Activated CD4-positive, alpha-beta T cell treated with anti-CD3 and anti-CD28 coated beads, Interleukin-2, amount 50 U/mL, for 1 hour (primary cell): ENCODE data around the gene ZNF76.

Experiments
- DNase-seq: peaks from one replicate; pipeline ENCODE4 v3.0.0-alpha.2; 2020

Gene ZNF76

DNA sequence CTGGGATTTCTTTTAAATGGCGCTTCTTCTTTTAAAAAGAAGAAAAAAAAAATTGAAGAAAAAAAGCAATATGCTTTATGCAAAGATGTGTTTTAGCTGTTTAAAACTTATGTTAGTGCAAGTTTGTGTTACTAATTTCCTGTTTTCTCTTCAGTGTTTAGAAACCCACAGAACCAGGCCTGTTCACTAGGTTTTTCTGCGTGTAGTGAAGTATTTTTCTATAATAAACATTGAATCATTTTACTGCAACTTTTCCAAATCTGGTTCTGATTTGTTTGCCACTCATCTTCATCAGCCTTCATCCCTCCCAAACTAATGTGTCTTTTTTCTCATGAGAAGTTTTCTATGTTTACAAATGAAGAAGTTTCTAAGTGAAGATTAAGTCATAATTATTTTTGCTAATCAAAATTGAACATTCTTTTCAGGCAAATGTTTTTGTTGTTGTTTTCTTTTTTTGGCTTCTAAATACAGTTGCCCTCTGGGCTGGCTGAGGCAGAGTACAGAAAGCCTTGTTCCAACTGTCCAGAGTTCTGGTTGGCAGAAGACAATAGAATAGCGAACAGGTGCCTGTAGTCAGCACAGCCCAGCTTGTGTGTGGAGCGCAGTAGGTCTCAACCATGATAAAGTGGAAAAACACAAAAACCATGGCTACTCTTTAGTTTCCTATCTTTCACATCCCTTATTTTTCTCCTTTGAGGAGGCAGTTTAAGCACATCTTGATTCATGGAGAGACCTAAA is 14.5 kb downstream of the ZNF76 start:
- no peak for DNase-seq

DNA sequence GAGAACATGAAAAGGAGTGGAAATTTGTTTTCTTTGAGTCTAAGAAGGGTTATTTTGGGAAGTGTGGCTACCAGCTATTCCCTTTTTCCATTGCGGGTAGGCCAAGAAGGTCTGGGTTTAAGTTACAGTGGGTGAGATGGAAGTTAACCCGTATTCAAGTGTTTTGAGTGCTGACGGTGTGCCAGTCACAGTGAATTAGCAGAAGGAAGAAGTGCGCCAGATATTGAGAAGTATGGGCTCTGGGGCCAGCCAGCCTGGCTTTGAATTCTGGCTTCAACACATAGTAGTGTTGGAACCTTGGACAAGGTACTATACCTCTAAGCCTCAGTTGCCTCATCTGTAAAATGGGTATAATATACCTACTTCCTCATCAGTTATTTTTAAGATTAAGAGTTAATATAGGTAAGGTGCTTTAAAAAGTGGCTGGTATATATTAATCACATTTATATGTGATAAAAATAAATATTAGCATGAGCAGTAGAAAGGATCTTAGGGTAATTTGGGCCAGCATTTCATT is 16.3 kb downstream of the ZNF76 start:
- no peak for DNase-seq

DNA sequence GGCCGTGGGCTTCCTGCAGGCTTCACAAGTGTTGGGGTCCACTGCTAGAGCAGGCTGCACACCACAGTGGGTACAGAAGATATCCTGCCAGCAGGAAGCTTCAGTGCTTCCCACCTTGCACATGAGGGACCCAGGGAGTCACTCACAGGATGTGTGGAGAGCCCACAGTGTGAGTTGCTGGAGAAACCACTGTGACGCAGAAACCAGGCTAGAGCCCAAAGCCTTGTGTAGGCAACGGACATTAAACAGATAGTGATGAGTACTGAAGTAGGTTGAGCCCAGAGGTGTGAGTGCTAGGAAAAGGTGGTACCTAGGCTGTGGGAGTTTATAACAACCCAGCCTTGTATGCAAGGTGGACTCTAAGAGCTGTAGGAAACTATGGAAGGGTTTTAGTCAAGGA is 19.2 kb downstream of the ZNF76 start:
- DNase-seq: no peak

DNA sequence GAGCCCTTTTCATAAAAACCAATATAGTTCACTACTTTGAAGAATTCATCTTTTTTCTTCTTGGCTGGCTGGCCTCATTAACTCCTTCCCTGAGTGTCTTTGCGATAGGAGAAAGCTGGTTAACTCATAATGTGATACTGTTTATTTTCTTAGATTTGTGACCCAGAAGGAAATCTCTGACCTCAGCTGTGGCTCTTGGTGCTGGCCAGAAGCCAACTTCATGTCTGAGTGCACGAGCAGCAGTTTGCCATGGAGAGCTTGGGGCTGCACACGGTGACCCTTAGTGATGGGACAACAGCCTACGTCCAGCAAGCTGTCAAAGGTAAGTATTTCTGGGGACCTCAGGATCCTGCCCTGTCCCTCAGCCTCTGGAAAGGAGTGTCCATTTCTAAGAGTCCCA is 21.4 kb downstream of the ZNF76 start:
- DNase-seq: no peak

DNA sequence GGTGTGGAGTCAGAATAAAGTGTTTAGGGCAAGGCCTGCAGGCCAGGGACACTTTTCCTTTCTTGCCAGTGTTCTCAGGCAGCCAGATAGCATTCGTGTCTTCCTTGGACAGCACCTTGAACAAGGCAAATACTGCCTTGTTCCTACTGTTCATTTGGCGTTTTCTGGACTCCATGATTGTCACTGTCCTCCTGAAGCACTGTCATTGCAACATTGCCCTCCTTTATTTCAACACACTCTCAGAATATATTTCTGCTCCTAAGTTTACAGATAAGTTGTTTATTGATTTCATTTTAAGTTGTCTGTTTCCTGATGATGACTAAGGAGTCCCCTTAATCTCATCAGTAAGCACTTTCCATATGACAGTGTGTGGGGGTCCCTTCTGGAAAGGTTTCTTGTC is 22.9 kb downstream of the ZNF76 start:
- DNase-seq: no peak

DNA sequence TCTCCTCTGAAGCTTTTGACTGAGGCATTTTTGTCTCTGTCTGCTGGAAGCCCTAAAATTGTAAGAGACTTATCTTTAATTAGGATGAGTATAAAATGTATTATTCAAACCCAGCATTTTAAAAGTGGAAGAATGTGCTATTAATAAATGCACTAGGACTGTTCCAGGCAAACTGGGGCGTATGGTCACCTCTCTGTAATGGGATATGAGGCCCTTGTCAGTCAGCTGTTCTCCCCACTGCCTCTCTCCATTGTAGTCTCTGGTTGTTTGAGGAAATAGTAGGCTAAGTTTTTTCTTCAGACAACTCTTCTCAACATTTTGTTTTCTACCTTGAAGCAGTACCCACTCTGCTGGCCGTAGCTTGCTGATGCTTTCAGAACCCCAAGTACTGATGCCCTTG is 23.8 kb downstream of the ZNF76 start:
- no peak for DNase-seq

DNA sequence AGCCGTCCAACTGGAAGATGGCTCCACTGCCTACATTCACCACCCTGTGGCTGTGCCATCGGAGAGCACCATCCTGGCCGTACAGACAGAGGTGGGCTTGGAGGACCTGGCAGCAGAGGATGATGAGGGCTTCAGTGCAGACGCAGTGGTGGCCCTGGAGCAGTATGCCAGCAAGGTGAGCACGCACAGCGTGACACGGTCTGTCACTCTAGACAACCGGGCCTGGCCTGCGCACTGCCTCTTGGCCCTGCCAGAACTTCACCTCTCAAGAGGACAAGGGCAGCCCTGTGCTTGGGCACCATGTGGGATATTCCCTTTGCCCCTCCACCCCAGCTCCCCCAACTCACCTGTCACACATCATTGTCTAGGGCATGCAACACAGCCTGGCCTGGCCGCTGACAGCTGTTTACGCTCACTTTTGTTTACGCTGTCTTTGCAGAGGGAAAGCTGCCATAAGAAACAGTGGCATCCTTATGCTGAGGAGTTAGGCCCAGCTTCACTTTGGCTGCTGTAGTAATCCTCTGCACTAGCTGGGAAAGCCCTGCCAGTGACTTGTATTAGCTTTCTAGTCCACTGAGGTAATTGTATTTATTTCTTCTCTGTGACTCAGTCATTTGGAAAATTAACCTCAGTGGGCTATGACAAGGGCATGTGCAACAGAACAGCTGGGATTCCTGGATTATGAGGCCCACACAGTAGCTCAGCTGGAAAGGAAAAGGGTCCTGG is 28.3 kb downstream of the ZNF76 start:
- DNase-seq: no peak

DNA sequence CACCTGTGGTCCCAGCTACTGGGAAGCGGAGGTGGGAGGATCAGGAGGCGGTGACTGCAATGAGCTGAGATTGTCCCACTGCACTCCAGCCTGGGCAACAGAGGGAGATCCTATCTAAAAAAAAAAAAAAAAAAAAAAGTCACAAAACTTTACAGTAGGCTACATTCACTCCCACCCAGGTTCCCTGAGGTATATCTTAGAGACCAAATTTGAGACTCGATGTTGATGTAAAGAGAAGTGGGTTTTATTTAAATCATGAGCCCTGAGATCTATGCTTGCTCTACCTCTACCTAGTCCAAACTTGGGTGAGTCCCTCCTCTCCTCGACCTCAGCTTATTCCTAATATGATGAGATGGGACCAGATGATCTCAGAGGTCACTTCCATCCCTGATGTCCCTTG is 29.3 kb downstream of the ZNF76 start:
- no peak for DNase-seq

DNA sequence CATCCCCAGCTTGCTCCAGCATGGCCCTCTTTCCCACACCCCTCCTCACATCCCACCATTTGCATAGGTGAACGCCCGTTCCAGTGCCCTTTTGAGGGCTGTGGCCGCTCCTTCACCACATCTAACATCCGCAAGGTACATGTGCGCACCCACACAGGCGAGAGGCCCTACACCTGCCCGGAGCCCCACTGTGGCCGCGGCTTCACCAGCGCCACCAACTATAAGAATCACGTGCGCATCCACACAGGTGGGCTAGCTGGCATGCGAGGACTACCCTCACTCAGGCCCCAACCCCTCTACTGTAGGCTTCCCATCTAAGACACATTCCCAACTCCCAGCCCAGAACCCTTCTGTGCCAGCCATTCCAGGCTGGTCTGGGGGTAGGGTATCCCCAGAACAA is 32.0 kb downstream of the ZNF76 start:
- no peak for DNase-seq

DNA sequence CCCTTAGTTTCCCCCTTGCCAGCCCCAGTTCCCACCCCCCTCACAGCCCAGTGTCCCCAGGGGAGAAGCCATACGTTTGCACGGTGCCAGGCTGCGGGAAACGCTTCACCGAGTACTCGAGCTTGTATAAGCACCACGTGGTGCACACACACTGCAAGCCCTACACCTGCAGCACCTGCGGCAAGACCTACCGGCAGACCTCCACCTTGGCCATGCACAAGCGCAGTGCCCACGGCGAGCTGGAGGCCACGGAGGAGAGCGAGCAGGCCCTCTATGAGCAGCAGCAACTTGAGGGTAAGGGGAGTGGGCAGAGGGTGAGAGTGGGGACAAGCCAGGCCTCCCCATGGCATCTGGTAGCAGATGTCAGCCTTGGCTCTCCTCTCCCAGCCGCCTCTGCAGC is 33.0 kb downstream of the ZNF76 start:
- no peak for DNase-seq

DNA sequence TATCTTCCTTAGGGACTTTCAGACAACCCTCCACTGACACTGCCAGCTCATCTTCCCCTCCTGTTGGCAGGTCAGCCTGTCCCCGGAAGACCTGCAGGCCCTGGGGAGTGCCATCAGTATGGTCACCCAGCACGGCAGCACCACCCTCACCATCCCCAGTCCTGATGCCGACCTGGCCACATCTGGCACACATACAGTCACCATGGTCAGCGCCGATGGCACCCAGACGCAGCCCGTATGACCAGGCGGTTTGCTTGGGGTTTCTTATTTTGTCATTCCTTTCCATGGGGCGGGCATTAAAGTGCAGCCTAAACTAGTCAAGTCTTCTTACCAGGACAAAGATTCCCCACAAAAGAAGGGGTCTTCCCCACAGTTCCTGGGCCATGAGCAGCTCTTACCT is 34.1 kb downstream of the ZNF76 start:
- no peak for DNase-seq

DNA sequence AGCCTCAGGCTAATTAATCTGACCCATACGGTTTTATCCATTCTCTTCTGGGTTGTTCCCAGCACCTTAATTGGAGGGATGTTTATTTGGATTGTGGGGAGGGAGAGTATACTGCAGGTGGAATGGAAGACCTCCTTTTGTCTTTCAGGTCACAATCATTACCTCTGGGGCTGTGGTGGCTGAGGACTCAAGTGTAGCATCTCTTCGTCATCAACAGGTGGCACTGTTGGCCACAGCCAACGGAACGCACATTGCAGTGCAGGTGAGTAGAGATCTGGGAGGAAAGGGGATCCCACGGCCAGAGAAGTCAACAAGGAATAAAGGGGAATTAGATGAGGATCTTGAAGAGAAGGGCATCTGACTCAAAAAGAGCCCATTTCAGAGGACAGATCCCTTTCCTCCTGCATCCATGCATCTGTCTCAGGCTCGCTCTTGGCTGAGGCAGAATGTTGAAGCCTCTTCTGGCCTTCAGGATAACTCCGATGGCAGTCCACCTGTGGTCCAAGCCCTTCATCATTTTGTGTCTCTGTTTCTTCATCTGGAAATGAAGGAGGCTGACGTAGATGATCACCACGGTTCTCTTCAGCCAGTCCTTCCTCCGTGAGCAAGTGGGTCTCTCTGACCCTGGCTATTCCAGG is 34.9 kb downstream of the ZNF76 start:
- peak; percentile 53 for DNase-seq

DNA sequence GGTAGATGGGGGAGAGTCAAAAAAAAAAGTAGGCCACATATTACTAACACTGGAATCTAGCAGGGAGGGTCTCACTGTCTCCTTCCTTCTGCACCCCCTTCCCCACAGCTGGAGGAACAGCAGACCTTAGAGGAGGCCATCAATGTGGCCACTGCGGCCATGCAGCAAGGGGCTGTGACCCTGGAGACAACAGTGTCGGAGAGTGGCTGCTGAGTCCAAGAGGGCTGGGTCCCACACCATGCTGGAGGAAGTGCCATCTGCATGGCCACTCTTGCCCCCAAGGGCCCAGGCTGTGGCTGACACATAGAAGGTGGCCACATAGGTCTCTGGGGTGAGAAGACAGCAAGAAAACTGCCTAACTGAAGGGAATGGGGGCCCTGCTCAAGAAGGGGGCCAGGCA is 35.5 kb downstream of the ZNF76 start:
- no peak for DNase-seq

DNA sequence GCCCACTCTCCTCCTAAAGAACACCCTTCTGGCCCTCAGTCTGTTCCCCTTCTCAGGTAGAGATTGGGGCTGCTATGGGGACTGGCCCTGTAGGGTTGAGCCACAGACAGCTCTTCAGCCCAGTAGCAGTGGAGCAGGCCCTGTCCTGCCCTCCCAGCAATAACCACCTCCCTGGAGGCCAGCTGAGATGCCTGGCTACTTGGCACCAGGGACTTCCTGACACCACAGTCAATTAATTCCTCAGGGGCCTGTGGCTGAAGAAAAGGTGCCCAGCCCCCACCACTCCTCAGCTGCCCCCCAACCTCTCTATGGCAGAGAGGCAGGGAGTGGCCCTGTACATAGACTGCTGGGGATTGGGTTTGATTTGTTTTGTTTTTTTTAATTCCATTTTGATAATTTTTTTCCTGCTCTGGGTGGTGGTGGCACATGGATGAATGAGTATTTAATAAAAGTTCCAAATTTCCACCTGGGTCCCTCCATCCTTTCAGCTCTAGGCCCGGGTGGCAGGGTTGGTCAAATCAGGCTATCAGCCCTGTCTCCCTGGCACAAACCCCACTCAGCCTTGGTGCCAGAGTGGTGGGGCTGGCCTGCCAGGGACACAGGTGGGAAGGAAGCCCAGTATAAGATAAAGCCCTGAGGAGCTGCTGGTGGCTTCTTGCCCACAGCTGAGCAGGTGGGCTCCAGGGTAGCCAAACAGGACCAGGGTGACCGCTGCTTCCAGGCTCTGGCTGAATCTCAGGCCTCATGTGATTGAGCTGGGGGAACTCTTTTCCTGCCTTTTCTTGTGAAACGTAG is 36.2 kb downstream of the ZNF76 start:
- DNase-seq: no peak

DNA sequence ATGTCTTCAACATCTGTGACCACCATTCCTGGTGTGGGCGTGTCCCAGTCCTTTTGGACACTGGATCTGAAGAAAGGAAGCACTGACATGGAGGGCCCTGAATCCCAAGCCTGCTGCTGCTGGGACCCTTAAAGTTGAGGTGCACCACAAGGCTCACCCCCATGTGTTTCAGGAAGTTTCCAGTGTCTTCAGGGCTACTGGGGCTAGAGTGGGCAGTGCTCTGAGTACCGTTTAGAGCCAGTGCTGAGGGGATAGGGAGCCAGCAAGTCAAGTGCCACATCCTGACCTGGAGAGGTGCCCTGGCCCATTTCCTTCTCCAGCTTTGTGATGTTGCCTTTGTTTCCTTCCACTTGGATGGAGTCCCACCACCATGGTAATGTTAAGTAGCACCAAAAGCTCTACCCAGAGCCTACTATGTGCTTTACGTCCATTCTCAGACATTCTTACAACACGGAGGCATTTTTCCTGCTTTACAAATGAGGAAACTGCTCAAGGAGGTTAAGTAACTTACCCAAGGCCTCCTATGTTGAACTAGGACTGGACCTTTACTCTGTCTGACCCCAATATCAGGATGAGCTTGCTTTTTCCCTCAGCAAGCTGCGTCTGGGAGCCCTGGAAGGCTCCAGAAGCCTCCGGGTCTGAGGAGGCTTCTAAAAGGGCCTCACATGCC is 37.5 kb downstream of the ZNF76 start:
- DNase-seq: no peak

DNA sequence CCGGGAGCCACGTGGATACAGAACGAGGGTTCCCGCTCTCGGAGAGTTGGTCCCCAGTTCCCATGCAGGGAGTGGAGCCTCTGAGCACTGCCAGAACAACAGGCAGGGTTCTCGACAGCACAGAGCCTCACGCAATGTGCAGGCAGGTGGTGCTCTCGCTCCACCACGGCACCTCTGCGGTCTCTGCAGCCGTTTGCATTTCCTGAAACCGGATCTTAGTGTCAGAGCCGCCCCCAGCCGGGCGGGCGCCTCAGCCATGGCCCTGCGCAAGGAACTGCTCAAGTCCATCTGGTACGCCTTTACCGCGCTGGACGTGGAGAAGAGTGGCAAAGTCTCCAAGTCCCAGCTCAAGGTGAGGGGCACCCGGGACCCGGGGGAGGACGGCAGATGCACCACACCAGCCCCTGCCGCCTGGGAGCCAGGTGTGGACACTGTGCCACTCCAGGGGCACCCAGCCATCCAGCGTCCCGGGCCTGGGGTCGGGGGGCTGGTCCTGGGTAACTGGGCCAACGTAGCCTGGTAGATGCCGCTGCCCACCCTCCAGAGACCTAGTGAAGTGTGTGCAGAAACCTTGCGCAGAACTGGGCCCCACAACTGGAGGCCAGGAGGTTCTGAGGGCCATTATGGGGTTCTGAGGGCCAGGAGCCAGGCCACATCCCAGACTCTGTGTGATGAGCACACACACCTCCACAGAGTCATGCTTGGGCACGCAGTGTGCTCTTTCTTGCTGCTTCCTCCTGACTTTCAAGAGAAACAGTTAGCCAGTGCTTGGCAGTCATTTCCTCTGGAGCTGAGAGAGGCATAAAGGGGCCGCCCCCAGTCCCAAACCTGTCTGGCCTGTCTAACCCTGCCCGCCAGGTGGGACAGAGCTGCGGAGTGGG is 38.3 kb downstream of the ZNF76 start, which contains the start of gene DEF6:
Gene DEF6, plus strand, starts transcription at position 218 of the 881 bp plus-strand sequence. Its CDS starts 39 bp downstream, at position 257.
- peak; percentile 87 for DNase-seq

DNA sequence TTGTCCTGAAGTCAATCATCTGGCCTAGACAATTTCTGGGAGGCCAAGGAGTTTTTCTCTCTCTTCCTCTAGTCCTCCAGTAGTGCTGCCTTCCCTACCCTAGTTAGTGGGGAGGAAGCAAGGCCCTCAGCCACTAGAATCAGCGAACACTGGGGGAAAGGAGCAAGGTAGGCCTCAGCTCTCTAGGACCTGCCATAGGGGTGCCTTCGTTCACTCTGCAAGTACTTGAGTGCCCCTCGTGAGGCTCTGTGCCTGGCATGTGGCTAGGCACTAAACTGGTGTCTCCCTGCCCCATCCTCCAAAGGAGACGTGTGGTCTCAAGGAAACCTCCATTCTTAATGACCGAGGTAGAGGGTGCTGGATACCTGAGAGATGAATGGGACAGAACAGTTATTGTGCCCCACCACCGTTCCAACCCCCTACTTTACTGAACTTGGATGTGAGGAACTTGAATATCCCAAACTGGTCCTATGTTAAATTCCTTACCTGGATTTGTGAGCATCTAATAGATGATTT is 39.1 kb downstream of the ZNF76 start:
- no peak for DNase-seq

DNA sequence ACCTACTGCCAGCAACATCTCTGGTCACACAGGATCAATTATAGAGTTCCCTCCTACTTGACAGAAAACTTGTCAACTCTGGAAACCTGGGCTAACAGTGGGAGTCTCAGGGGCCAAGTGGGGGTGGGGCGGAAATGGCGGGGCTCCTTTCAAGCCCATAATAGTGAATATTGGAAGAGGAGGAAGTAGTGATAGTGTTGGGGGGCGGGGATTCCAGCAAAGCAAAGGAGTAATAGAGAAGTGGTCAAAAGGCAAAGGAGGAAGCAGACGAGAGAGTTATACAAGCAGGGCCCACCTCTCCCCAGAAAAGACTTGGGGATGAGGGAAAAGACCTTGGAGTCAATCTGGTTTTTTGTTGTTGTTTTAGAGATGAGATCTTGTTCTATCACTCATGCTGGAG is 40.1 kb downstream of the ZNF76 start:
- no peak for DNase-seq

DNA sequence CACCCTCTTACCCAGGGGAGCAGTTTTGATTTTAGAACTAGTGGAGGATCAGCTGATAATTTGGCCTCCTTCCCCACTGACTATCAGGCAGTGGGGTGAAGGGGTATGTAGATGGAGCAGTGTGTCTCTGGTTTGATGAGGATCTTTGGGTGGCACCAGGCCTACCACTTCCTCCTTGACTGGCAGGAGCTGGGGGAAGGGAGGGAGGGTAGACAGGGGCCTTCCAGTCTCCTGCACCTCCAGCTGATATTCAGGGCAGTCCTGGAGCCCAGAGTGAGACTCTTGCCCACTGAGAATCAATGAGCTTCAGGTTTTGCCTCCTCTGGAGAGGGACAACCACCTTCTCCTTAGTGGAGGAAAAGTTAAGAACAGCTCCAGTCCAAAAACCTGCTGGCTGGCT is 41.3 kb downstream of the ZNF76 start:
- DNase-seq: peak; percentile 51

DNA sequence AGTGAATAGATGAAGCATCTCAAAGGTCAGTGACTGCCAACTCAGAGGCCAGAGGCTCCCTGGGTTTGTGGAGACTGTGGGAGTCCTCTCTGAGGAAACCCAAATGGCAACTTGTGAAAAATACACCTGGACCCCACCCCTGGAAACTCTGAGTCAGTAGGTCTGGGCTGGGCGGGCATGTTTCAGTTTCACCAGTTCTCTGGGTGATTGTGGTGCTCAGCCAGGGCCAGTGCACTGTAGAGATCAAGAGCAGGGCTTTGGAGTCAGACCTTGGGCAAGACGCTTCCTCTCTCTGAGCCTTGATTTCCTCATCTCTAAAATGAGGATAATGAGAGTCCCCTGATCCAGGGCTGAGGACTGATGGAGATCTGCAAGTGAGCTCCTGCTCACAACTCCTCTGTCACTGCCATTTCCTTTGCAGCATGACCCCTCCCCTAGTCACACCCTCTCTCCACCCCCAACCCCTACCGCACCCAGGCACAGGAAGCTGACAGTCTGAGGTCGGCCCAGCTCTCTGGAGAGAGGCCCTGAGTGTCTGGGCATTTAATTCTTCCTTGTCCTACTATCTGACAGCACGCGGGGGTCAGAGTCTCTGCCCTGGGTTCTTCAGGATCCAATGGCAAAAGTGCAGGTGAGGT is 43.2 kb downstream of the ZNF76 start:
- DNase-seq: peak; percentile 84

DNA sequence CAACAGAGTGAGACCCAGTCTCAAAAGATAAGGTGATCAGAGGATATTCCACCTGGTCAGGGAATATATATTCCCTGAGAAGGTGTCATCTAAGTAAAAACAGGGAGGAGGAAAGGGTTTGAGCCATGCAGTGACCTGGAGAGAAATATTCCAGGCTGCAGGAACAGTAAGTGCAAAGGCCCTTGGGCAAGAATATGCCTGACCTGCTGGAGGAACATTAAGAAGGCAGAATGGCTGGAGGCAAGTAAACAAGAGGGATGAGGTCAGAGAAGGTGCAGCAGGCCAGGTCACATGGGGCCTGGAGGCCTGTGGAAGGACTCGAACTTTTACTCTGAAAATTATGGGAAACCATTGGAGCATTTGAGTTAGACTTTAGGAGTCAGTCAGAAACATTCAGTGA is 44.8 kb downstream of the ZNF76 start:
- DNase-seq: no peak
